ENCODE measurements around the gene EPN3.

- TF ChIP-seq POLR2A (IDR thresholded peaks at IDR 0.05) (no peak), CTCF (IDR thresholded peaks at IDR 0.05) (no peak)
These were observed 46.9 kb downstream of the EPN3 start for GRCh38 chr17:50579399-50579798.

All from lower leg skin (tissue), 3 donors.